GM08714 (cell line): Measurements from ENCODE around the gene GPR26.

Experiments
- H3K4me3 ChIP-seq: fragments of 200-500 bp; sonication (Bioruptor generic); 2 replicates; pipeline ENCODE4 v1.5.1; 2014; ENCODE audit warnings: mild to moderate bottlenecking, low read length, inconsistent platforms
- ZNF274 ChIP-seq: IDR thresholded peaks from 2 replicates; pipeline ENCODE4 v1.6.1; 2012; ENCODE audit warnings: mild to moderate bottlenecking, low read depth, low read length

The GPR26 gene

GRCh38 chr10:123637326-123637880 is 28.8 kb upstream of the GPR26 start:
- H3K4me3 ChIP-seq = no peak overlapping the region
- no peak for TF ChIP-seq ZNF274

GRCh38 chr10:123639131-123639530 is 27.0 kb upstream of the GPR26 start:
- no peak overlapping the region for H3K4me3 ChIP-seq
- TF ChIP-seq ZNF274 = no peak

- TF ChIP-seq ZNF274 = no peak
- H3K4me3 ChIP-seq = no peak overlapping the region
Measured at GRCh38 chr10:123640016-123640535, 26.1 kb upstream of the GPR26 start.

- TF ChIP-seq ZNF274 = no peak
- no peak overlapping the region for H3K4me3 ChIP-seq
Measured at GRCh38 chr10:123642293-123642692, 23.9 kb upstream of the GPR26 start.

GRCh38 chr10:123642697-123643096 is 23.5 kb upstream of the GPR26 start:
- no peak for TF ChIP-seq ZNF274
- no peak overlapping the region for H3K4me3 ChIP-seq

GRCh38 chr10:123643315-123643714 is 22.8 kb upstream of the GPR26 start:
- H3K4me3 ChIP-seq = no peak overlapping the region
- no peak for TF ChIP-seq ZNF274

- no peak for TF ChIP-seq ZNF274
- no peak overlapping the region for H3K4me3 ChIP-seq
Measured at GRCh38 chr10:123645016-123645415, 21.1 kb upstream of the GPR26 start.

GRCh38 chr10:123645615-123646014 is 20.5 kb upstream of the GPR26 start:
- no peak overlapping the region for H3K4me3 ChIP-seq
- no peak for TF ChIP-seq ZNF274

GRCh38 chr10:123648595-123648994 is 17.6 kb upstream of the GPR26 start:
- no peak for TF ChIP-seq ZNF274
- no peak overlapping the region for H3K4me3 ChIP-seq

GRCh38 chr10:123649676-123650075 is 16.5 kb upstream of the GPR26 start:
- H3K4me3 ChIP-seq = no peak overlapping the region
- TF ChIP-seq ZNF274 = no peak

GRCh38 chr10:123651421-123652047 is 14.6 kb upstream of the GPR26 start:
- no peak overlapping the region for H3K4me3 ChIP-seq
- TF ChIP-seq ZNF274 = no peak

- no peak for TF ChIP-seq ZNF274
- H3K4me3 ChIP-seq = no peak overlapping the region
Measured at GRCh38 chr10:123655751-123656150, 10.4 kb upstream of the GPR26 start.

- no peak overlapping the region for H3K4me3 ChIP-seq
- TF ChIP-seq ZNF274 = no peak
Measured at GRCh38 chr10:123663522-123663921, 2.6 kb upstream of the GPR26 start.

- no peak for TF ChIP-seq ZNF274
- H3K4me3 ChIP-seq = no peak overlapping the region
Measured at GRCh38 chr10:123665491-123666286, 466 bp upstream of the GPR26 start.

GRCh38 chr10:123669886-123670285 is 3.7 kb downstream of the GPR26 start:
- H3K4me3 ChIP-seq = no peak overlapping the region
- no peak for TF ChIP-seq ZNF274
